Kidney tubule cell (primary cell): ENCODE data around the gene PPEF2.

ENCODE experiments used
- DNase-seq: peaks from one replicate; pipeline ENCODE4 v3.0.0-alpha.2; 2018; ENCODE audit warnings: low spot score

Gene PPEF2

DNA sequence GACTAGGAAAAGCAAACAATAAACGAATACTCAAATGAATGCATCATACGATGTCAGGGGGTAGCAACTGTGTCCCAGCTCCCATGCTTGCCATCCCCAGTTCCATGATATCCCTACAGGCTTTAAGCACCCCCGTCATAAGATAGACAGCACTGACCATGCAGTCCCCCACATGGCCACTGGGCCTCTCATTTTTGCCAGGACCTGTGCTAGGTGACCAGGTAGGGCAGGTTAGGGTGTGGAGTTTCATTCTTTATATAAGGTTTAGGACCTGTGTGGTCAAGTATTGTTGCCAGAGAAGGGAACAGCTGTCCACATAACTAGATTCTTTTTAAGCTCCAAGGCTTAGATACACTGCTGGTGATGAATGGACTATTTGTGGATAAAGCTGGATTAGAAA lies 9.7 kb downstream of the PPEF2 start:
- DNase-seq, result peak; percentile 15

- no peak for DNase-seq
Observed at GRCh38 chr4:75891611-75892010, 10.6 kb downstream of the PPEF2 start.

DNA sequence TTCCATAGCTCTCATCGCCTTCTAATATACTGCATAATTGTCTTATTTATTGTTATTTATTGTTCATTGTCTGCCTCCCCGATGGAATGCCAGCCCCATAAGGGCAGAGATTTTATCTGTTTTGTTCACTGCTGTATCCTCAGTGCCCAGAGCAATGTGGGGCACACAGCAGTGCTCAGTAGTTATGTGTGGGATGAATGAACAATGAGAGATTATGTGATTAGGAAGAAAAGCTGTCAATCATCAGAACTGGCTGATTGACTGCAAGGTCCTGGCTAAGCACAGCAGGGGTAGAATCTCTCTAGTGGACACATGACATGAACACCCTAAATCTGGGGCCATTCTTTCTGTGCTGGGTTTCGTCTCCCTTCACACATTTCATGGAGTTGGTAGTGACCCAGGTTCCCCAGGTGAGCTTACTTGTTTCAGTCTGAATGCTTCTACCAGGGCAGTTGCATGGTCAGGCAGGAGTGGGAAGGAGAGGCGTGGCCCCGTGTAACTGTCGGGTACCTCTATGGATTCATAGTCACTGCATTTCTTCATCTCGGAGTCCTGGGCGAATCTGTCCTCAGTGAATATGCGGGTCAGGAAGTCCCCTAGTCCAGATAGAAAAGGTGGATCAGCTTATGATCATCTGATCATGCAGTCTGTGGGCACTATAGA lies 12.6 kb downstream of the PPEF2 start:
- DNase-seq, result no peak

- no peak for DNase-seq
Observed at GRCh38 chr4:75886104-75886503, 16.1 kb downstream of the PPEF2 start.

- no peak for DNase-seq
Observed at GRCh38 chr4:75881476-75881875, 20.8 kb downstream of the PPEF2 start.

DNA sequence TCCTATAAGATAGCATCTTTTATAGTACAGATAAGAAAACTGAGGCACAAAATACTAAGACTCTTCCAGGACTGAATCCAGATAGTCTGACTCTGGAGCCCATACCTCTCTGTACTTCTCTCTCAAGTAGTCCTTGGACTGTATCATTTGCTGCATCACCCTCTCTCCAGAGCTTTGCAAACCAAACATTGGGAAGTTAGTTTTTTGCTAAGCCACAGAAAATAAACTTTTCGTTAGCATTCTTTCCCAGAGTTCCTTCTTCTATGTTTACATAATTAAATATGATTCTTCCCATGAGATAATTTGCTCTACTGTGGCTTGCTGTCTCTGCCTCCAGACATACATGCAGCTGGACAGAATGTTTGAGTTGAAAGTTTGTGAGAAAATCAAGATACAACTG lies 22.0 kb downstream of the PPEF2 start:
- DNase-seq, result no peak

GRCh38 chr4:75878246-75878756 lies 24.0 kb downstream of the PPEF2 start:
- no peak for DNase-seq

GRCh38 chr4:75876218-75876617 lies 26.0 kb downstream of the PPEF2 start:
- no peak for DNase-seq

DNA sequence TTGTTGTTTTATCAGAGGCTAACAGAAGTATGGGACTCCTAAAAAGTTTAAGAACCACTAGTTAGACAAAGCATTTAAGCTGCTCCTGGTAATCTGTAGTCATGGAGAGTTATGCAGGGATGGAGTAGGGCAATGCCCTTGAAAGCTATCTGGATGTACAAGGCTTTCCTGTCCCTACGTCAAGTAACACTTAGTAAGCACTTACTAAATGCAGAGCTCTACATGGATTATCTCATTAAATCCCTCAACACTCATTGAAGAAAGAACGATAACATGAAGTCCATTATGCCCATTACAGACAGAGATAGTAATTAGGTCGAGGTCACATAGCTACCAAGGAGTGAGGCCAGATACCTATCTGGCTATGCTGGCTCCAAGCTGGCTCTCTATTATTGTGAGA lies 33.2 kb downstream of the PPEF2 start:
- no peak for DNase-seq

- peak; percentile 57 for DNase-seq
Observed at GRCh38 chr4:75867130-75867529, 35.1 kb downstream of the PPEF2 start.

DNA sequence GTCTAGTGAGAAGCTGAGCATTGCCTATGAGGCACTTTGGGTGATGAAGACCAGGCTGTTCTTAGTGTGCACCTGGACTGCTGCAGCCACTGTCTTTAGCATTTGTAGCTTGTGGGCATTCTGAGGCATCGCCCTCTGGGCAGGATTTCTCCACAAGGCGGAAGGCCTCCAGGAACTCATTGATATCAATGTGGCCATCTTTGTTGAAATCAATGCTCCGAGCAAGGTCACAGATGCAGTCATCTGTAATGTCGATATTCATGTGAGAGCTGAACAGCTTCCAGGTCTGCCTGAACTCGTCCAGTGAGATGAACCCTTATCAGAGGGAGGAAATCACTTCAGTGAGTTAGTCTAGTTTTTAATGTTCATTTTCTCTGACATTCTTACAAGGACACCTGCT lies 41.6 kb downstream of the PPEF2 start:
- DNase-seq, result no peak

- no peak for DNase-seq
Observed at GRCh38 chr4:75858721-75859120, 43.5 kb downstream of the PPEF2 start.

GRCh38 chr4:75849461-75849860 lies 52.8 kb downstream of the PPEF2 start:
- no peak for DNase-seq

DNA sequence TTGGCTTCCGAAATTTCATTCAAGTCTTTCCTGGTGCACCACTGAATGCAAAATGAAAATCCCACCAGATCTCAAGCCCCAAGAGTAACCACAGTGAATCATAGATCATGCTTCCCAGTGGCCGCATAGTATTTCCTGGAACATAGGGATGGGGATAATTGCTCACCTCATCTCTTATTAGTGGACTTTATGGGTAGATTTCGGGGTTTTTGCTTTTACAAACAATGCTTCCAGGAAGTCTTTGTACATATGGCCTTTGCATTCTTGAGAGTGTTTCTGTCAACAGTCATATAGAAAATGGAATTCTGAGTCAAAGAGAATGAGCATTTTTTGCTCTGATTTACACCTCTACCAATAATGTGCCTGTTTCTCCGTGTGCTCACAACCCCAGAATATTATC lies 53.4 kb downstream of the PPEF2 start:
- peak; percentile 33 for DNase-seq

DNA sequence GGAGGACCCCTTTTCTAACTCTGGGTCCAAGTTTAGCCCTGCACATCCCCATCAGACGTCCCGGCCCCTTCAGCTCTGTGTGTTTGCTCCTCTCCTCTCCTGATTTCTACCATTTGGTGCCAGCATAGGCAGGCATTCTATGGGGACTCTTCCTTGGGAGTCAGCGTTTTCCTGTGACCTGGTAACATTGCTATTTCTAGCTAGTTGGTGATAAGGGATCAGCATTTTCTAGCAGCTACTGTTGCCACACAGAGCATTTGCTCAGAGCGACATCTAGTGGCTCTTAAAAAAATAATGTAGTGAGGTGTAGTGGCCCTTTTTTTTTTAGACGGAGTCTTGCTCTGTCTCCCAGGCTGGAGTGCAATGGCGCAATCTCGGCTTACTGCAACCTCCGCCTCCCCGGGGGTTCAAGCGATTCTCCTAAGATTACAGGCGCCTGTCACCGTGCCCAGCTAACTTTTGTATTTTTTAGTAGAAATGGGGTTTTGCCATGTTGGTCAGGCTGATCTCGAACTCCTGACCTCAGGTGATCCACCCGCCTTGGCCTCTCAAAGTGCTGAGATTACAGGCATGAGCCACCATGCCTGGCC lies 54.0 kb downstream of the PPEF2 start:
- peak; percentile 91 for DNase-seq

- DNase-seq, result peak; percentile 21
Observed at GRCh38 chr4:75845992-75846391, 56.3 kb downstream of the PPEF2 start.

DNA sequence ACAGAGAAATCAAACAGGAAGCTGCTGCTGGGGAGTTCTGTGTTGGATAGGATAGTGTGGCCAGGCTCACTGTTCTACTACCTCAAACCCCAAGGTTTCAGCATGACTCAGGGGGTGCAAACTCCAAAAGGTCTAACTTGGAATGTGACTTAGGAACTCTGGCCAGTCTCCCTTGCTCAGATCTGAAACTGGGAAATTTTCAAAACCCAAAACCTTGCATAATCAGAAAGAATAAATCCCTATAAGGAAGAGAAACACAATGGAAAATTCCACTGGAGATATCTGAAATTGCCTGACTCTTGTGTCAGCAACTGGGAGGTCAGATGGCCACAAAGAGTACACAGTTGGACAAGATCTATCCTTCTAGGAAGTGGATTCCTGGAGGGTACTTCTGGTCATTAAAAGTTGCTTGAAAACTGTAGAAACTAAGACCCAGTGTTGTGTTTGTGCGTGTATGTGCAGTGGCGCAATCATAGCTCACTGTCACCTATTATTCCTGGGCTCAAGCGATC lies 58.0 kb downstream of the PPEF2 start:
- DNase-seq, result peak; percentile 86

DNA sequence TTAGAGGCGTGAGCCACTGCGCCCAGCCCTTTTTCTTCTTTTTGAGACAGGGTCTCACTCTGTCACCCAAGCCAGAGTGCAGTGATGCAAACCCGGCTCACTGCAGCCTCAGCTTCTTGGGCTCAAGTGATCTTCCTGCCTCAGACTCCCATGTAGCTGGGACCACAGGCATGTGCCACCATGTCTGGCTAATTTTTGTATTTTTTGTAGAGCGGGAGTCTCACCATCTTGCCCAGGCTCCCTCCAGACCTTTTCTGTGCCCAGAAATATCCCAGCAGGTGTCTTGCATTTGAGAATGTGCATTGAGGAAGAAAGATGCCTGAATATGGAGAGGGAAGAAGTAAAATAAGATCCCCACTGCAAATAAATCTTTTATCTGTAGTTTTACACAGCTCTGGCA lies 58.7 kb downstream of the PPEF2 start:
- DNase-seq, result no peak

- peak; percentile 50 for DNase-seq
Observed at GRCh38 chr4:75841641-75842520, 60.4 kb downstream of the PPEF2 start.

- DNase-seq, result no peak
Observed at GRCh38 chr4:75834772-75835154, 67.5 kb downstream of the PPEF2 start.

- no peak for DNase-seq
Observed at GRCh38 chr4:75834095-75834771, 68.0 kb downstream of the PPEF2 start.

DNA sequence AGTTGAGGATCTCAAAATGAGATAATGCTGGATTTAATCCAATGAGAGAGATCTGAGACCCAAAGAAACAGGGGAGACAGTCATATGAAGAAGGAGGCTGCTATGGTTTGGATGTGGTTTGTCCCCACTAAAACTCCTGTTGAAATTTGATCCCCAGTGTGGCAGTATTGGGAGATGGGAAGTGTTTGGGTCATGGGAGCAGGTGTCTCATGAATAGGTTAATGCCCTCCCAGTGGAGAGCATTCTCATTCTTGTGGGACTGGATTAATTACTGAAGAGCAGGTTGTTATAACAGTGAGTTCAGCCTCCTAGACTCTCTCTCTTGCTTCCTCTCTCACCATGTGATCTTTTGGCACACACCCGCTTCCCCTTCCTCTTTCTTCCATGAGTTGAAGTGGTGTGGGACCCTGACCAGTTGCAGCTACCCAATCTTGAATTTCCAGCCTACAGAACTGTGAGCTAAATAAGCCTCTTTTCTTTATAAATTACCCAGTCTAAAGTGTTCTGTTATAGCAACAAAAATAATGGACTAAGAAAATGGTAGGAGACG lies 70.3 kb downstream of the PPEF2 start:
- DNase-seq, result no peak
